H9 (cell line): ENCODE results near the gene ROBO3. TPM values are rescaled to one million over a fixed set of nuclear protein-coding genes. Genes with fewer than 3 reads are reported as not detected.

Source experiments
- DNase-seq: peaks from one replicate; pipeline ENCODE4 v3.0.0-alpha.2; 2017
- H2AFZ ChIP-seq: one replicate; pipeline ENCODE4 v1.6.1; 2013; ENCODE audit warnings: mild to moderate bottlenecking, low read length, control low read depth, moderate library complexity
- H2AK5ac ChIP-seq: 2 replicates; pipeline ENCODE4 v1.6.1; 2013; ENCODE audit warnings: low read length, control low read depth, mixed read lengths; ENCODE audit not compliant: insufficient read length
- H2BK120ac ChIP-seq: one replicate; pipeline ENCODE4 v1.6.1; 2013; ENCODE audit warnings: low read depth, mild to moderate bottlenecking, low read length, control low read depth, inconsistent platforms; ENCODE audit not compliant: poor library complexity, severe bottlenecking
- H2BK12ac ChIP-seq: 2 replicates; pipeline ENCODE4 v1.6.1; 2013; ENCODE audit warnings: low read length, control low read depth, mixed read lengths, low read depth; ENCODE audit not compliant: insufficient read length
- H2BK15ac ChIP-seq: 2 replicates; pipeline ENCODE4 v1.6.1; 2013; ENCODE audit warnings: low read depth, low read length, control low read depth
- H2BK20ac ChIP-seq: one replicate; pipeline ENCODE4 v1.6.1; 2013; ENCODE audit warnings: low read depth, mild to moderate bottlenecking, low read length, control low read depth, inconsistent platforms; ENCODE audit not compliant: poor library complexity, severe bottlenecking
- H2BK5ac ChIP-seq: 2 replicates; pipeline ENCODE4 v1.6.1; 2013; ENCODE audit warnings: low read length, control low read depth, mixed read lengths; ENCODE audit not compliant: insufficient read length
- H3K14ac ChIP-seq: 2 replicates; pipeline ENCODE4 v1.6.1; 2013; ENCODE audit warnings: low read length, control low read depth; ENCODE audit not compliant: insufficient read depth
- H3K18ac ChIP-seq: 2 replicates; pipeline ENCODE4 v1.6.1; 2013; ENCODE audit warnings: low read depth, mild to moderate bottlenecking, mixed read lengths, low read length, control low read depth; ENCODE audit not compliant: insufficient read length
- H3K23ac ChIP-seq: 2 replicates; pipeline ENCODE4 v1.6.1; 2013; ENCODE audit warnings: low read length, control low read depth, mixed read lengths, low read depth; ENCODE audit not compliant: insufficient read length
- H3K23me2 ChIP-seq: 2 replicates; pipeline ENCODE4 v1.6.1; 2013; ENCODE audit warnings: low read depth, mild to moderate bottlenecking, mixed read lengths, low read length, control low read depth; ENCODE audit not compliant: insufficient read length, poor library complexity, severe bottlenecking
- H3K27ac ChIP-seq: 2 replicates; pipeline ENCODE4 v1.5.1; 2013; ENCODE audit warnings: low read length, control low read depth, mixed read lengths, low read depth; ENCODE audit not compliant: insufficient read length
- H3K27me3 ChIP-seq: 2 replicates; pipeline ENCODE4 v1.6.1; 2013; ENCODE audit warnings: low read length, control low read depth, inconsistent platforms; ENCODE audit not compliant: insufficient read depth
- H3K4ac ChIP-seq: 2 replicates; pipeline ENCODE4 v1.6.1; 2013; ENCODE audit warnings: low read depth, mild to moderate bottlenecking, control low read depth, inconsistent platforms, low read length, moderate library complexity
- H3K4me1 ChIP-seq: 2 replicates; pipeline ENCODE4 v1.6.1; 2013; ENCODE audit warnings: low read length, control low read depth, inconsistent platforms; ENCODE audit not compliant: insufficient read depth
- H3K4me2 ChIP-seq: 2 replicates; pipeline ENCODE4 v1.6.1; 2013; ENCODE audit warnings: low read length, control low read depth, mixed read lengths; ENCODE audit not compliant: insufficient read length, insufficient read depth
- H3K56ac ChIP-seq: 2 replicates; pipeline ENCODE4 v1.6.1; 2013; ENCODE audit warnings: low read depth, mild to moderate bottlenecking, mixed read lengths, low read length, control low read depth; ENCODE audit not compliant: insufficient read length
- H3K79me1 ChIP-seq: 2 replicates; pipeline ENCODE4 v1.6.1; 2013; ENCODE audit warnings: low read depth, mild to moderate bottlenecking, moderate library complexity, low read length, control low read depth, inconsistent platforms; ENCODE audit not compliant: insufficient read depth, poor library complexity, severe bottlenecking
- H3K79me2 ChIP-seq: 2 replicates; pipeline ENCODE4 v1.6.1; 2013; ENCODE audit warnings: low read length, control low read depth, inconsistent platforms; ENCODE audit not compliant: insufficient read depth
- H3K9ac ChIP-seq: 2 replicates; pipeline ENCODE4 v1.6.1; 2013; ENCODE audit warnings: low read length, control low read depth, mixed read lengths; ENCODE audit not compliant: insufficient read length; ENCODE audit errors: extremely low read depth
- H3K9me3 ChIP-seq: one replicate; pipeline ENCODE4 v1.6.1; 2013; ENCODE audit warnings: low read depth, low read length, inconsistent platforms; ENCODE audit not compliant: control insufficient read depth
- H3T11ph ChIP-seq: one replicate; pipeline ENCODE4 v1.6.1; 2013; ENCODE audit warnings: mild to moderate bottlenecking, low read length, control low read depth, inconsistent platforms
- H4K20me1 ChIP-seq: one replicate; pipeline ENCODE4 v1.6.1; 2013; ENCODE audit not compliant: control insufficient read depth, insufficient read length, insufficient read depth
- H4K5ac ChIP-seq: 2 replicates; pipeline ENCODE4 v1.6.1; 2013; ENCODE audit warnings: low read depth, mild to moderate bottlenecking, mixed read lengths, low read length, control low read depth; ENCODE audit not compliant: insufficient read length
- H4K8ac ChIP-seq: replicated peaks from 2 replicates; pipeline ENCODE4 v1.6.1; 2013; ENCODE audit warnings: low read length, control low read depth, mixed read lengths, low read depth; ENCODE audit not compliant: insufficient read length
- H4K91ac ChIP-seq: 2 replicates; pipeline ENCODE4 v1.6.1; 2013; ENCODE audit warnings: low read depth, mild to moderate bottlenecking, moderate library complexity, mixed read lengths, low read length, control low read depth; ENCODE audit not compliant: insufficient read length
- H3K27ac Mint-ChIP-seq, 3 experiments: 2 replicates in 2 of 3; 3 replicates in 1 of 3; pipeline ENCODE4 v1.8.0; 2020 to 2021; ENCODE audit warnings: mixed read lengths in 3 of 3, mild to moderate bottlenecking in 1 of 3, moderate library complexity in 1 of 3
- H3K27me3 Mint-ChIP-seq: 2 replicates; pipeline ENCODE4 v1.8.0; 2021; ENCODE audit warnings: low read depth, mild to moderate bottlenecking, moderate library complexity, mixed read lengths
- H3K36me3 Mint-ChIP-seq, 3 experiments: 2 replicates in 2 of 3; 3 replicates in 1 of 3; pipeline ENCODE4 v1.8.0; 2020 to 2021; ENCODE audit warnings: low read depth in 3 of 3, mixed read lengths in 3 of 3; ENCODE audit not compliant: insufficient read depth in 1 of 3
- H3K4me1 Mint-ChIP-seq, 2 experiments: 2 replicates each; pipeline ENCODE4 v1.8.0; 2020; ENCODE audit warnings: mixed read lengths in 2 of 2
- H3K4me3 Mint-ChIP-seq, 2 experiments: 2 replicates in 1 of 2; 3 replicates in 1 of 2; pipeline ENCODE4 v1.8.0; 2020 to 2021; ENCODE audit warnings: mild to moderate bottlenecking in 2 of 2, mixed read lengths in 2 of 2, moderate library complexity in 1 of 2
- H3K9me3 Mint-ChIP-seq, 2 experiments: 2 replicates in 1 of 2; 3 replicates in 1 of 2; pipeline ENCODE4 v1.8.0; 2020; ENCODE audit warnings: mild to moderate bottlenecking in 2 of 2, mixed read lengths in 2 of 2, moderate library complexity in 1 of 2
- CTCF ChIP-seq: fragments of 200-600 bp; sonication (generic); conservative IDR thresholded peaks from 3 replicates; pipeline ENCODE4 v1.8.0; 2021; ENCODE audit warnings: antibody characterized with exemption, mild to moderate bottlenecking
- WGBS: extraction: QIAGEN DNeasy Blood & Tissue Kit; methylation state at CpG from one replicate; pipeline ENCODE4 v1.1.7; 2013; ENCODE audit warnings: missing lambda C conversion rate, low lambda C conversion rate, mixed read lengths; ENCODE audit not compliant: insufficient read length; ENCODE audit errors: extremely low coverage; 5-methylcytosine and 5-hydroxymethylcytosine counted together
- total RNA-seq: library from RNA; stranded (reverse); gene quantifications from 2 replicates; pipeline ENCODE4 v1.2.1, GENCODE V29; 2021

The ROBO3 gene
- total RNA-seq, 1 experiment from 2014 or later: 12.6 TPM

DNA sequence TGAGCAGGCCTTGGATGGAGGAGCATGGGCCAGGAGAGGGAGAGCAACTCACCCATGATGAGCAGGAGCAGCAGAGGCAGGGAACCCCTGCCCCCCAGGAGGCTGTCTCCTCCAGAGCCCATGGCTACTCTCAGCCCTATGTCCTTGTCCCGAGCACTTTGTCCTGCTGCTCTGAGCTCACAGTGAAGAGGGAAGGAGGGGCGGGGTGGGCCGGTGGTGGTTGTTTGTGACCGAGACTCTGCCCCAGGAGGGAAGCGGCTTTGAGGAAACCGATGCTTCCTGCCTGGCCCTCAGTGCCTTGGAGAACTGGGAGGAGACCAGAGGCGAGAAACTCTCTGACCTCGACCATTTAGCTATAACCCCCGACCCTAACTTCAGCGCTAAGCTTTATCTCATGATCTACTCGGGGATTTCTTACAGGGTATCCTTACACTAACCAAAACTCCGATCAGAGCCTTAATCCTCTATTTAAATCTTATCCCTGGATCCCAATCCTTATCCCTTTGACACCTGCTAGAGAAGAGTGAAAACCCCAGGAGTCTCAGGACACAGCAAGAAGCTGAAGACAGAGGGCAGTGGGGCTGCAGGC is 32.5 kb downstream of the ROBO3 start, which contains the start of gene ROBO4:
ROBO4 (minus strand) TSS at position 192 of the 589 bp plus-strand sequence; CDS start at position 122, 70 bp downstream.
- H2BK15ac ChIP-seq: no peak within 1 kb of the TSS
- Mint-ChIP-seq H3K4me1 (peaks cover 16 to 17% of the 10 kb centered on the region in 2 experiments), H3K27ac (no peak within 1 kb of the TSS; a peak in 2 of 7 replicates), H3K9me3 (no peaks in the 10 kb centered on the region), H3K4me3 (no peak within 1 kb of the TSS), H3K27me3 (peaks cover 19% of the 10 kb centered on the region), H3K36me3 (no peaks in the 10 kb centered on the region)
- no peak within 1 kb of the TSS for H2BK120ac ChIP-seq
- DNase-seq: peak; percentile 33
- no peak within 1 kb of the TSS for H3K27ac ChIP-seq
- no CpG with 5 or more reads among the region's 12 CpGs for WGBS
- no peak within 1 kb of the TSS for H2AK5ac ChIP-seq
- no peak within 1 kb of the TSS for H4K91ac ChIP-seq
- H3K18ac ChIP-seq: no peak within 1 kb of the TSS
- no peak within 1 kb of the TSS for H4K8ac ChIP-seq
- peaks cover 4% of the 10 kb centered on the region; the same call in 1 of the 2 replicates for H3K4me1 ChIP-seq
- H3K23me2 ChIP-seq: no peaks in the 10 kb centered on the region
- no peaks in the 10 kb centered on the region for H3K79me1 ChIP-seq
- H3K4me2 ChIP-seq: no peak within 1 kb of the TSS
- no peaks in the 10 kb centered on the region for H3K79me2 ChIP-seq
- H2BK20ac ChIP-seq: no peak within 1 kb of the TSS
- H4K5ac ChIP-seq: no peak within 1 kb of the TSS
- no peak within 1 kb of the TSS for H3K9ac ChIP-seq
- no peak within 1 kb of the TSS for H2BK12ac ChIP-seq
- H3K14ac ChIP-seq: no peak within 1 kb of the TSS; the same call in 1 of the 2 replicates
- H3K27me3 ChIP-seq: no peaks in the 10 kb centered on the region; the same call in 1 of the 2 replicates
- H3K4ac ChIP-seq: no peak within 1 kb of the TSS
- H3T11ph ChIP-seq: no peak within 1 kb of the TSS
- H2BK5ac ChIP-seq: no peak within 1 kb of the TSS
- TF ChIP-seq CTCF: no peak
- H3K56ac ChIP-seq: no peak within 1 kb of the TSS
- no peaks in the 10 kb centered on the region for H3K9me3 ChIP-seq
- no peak within 1 kb of the TSS for H2AFZ ChIP-seq
- H4K20me1 ChIP-seq: no peaks in the 10 kb centered on the region
- H3K23ac ChIP-seq: no peak within 1 kb of the TSS
